Measurements from ENCODE around the gene ZFPM1.

The ZFPM1 gene

DNA sequence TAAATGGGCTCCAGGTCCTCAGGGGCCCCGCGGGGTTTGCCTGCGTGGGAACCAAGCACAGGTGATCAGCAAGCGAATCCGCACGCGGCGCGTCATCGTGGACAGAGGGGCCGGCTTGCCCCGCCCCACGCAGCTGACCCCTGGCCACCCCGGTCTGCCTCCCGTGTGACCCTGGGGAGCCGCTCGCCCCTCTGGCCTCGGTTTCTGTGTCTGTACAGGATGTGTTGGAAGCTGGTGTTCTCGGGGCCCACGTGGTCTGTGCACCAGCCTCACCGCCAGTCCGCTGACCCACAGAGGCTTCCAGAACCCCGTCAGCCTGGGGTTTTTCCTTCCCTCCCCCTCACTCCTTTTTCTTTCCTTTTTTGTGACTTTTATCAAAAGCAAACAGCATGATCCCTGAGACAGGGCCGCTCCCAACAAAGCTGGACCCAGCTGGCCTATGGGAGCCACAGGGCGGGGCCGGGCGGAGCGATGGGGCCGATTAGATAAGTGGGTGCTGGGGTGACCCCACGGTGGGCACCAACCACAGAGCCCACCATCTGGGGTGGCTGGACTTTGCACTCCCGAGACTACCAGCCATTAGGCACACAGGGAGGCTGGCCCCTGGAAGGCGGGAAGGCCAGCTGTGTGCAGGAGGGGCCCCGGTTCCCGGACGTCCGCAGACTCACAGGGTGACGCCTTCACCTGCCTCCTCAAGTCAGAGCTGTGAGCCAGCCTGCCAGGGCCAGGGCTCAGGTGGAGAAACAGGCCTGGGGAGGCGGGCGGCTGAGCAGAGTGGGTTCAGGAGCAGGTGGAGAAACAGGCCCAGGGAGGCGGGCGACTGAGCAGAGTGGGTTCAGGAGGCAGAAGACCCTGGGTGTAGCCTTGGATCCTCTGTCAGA lies 56.0 kb downstream of the ZFPM1 start:
- TF ChIP-seq ZFX (IDR thresholded peaks at IDR 0.05; ENCODE audit: borderline replicate concordance) (no peak), CTCF (IDR thresholded peaks at IDR 0.05) (no peak)
- peak overlapping the region; percentile 56; the same call in 1 of the 2 replicates for H3K27ac ChIP-seq

- TF ChIP-seq CTCF (IDR thresholded peaks at IDR 0.05) (no peak), ZFX (IDR thresholded peaks at IDR 0.05; ENCODE audit: borderline replicate concordance) (no peak)
- H3K27ac ChIP-seq = peak overlapping the region; percentile 56
Measured at GRCh38 chr16:88509749-88510069, 56.6 kb downstream of the ZFPM1 start.

- H3K27ac ChIP-seq = peak overlapping the region; percentile 56
- no peak for TF ChIP-seq ZFX (IDR thresholded peaks at IDR 0.05; ENCODE audit: borderline replicate concordance)
- TF ChIP-seq CTCF (IDR thresholded peaks at IDR 0.05) = no peak
Measured at GRCh38 chr16:88510091-88510994, 57.3 kb downstream of the ZFPM1 start.

DNA sequence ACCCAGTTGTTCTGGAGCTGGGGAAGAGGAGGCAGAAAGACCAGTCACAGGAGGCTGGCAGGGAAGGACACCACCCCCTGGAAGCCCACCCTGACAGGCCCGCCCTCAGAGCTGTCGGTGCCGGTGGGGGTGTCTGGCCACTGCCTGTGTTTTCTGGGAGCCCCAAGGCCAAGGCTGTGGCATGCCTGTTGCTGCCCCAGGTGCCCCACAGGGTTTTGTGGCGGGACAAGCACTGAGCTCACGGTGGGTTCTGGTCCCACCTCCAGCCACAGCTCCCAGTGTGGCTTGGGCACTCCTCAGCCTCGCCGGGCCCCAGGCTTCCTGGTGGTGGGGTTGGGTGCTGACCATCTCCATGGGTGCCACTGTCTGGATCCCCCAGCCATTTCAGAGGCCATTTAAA lies 58.0 kb downstream of the ZFPM1 start:
- peak overlapping the region; percentile 56; the same call in 1 of the 2 replicates for H3K27ac ChIP-seq
- TF ChIP-seq ZFX (IDR thresholded peaks at IDR 0.05; ENCODE audit: borderline replicate concordance) (no peak), CTCF (IDR thresholded peaks at IDR 0.05) (no peak)

- TF ChIP-seq CTCF (IDR thresholded peaks at IDR 0.05) (no peak), ZFX (IDR thresholded peaks at IDR 0.05; ENCODE audit: borderline replicate concordance) (no peak)
- H3K27ac ChIP-seq = no peak overlapping the region
Measured at GRCh38 chr16:88511906-88512305, 58.8 kb downstream of the ZFPM1 start.

- H3K27ac ChIP-seq = no peak overlapping the region
- TF ChIP-seq CTCF (IDR thresholded peaks at IDR 0.05) (no peak), ZFX (IDR thresholded peaks at IDR 0.05; ENCODE audit: borderline replicate concordance) (no peak)
Measured at GRCh38 chr16:88512728-88513696, 59.9 kb downstream of the ZFPM1 start.

All from 22Rv1 (cell line).